HEK293 (cell line): ENCODE results near the gene CSNK1G2.

Experiments
- BCL11A ChIP-seq: fragments of 450-650 bp; formaldehyde crosslinking; IDR thresholded peaks from 2 replicates; pipeline ENCODE4 v1.5.1; 2016; ENCODE audit warnings: low read depth, missing biosample characterization, missing genetic modification characterization
- HOXD13 ChIP-seq: sonication (generic); formaldehyde crosslinking; IDR thresholded peaks from 2 replicates; pipeline ENCODE4 v1.8.0; 2022; ENCODE audit warnings: missing genetic modification reagents, borderline replicate concordance
- MYNN ChIP-seq: fragments of 450-650 bp; formaldehyde crosslinking; IDR thresholded peaks from 2 replicates; pipeline ENCODE4 v1.5.1; 2016; ENCODE audit warnings: missing biosample characterization, missing genetic modification characterization, borderline replicate concordance
- SETDB1 ChIP-seq: IDR thresholded peaks from one replicate; pipeline ENCODE4 v1.6.1; 2017; ENCODE audit warnings: mild to moderate bottlenecking, low read length, moderate library complexity, mixed read lengths; ENCODE audit not compliant: insufficient read length
- ZBTB21 ChIP-seq: fragments of 450-650 bp; formaldehyde crosslinking; IDR thresholded peaks from 2 replicates; pipeline ENCODE4 v1.5.1; 2017; ENCODE audit warnings: missing biosample characterization, missing genetic modification characterization
- ZBTB7A ChIP-seq: fragments of 450-650 bp; formaldehyde crosslinking; IDR thresholded peaks from 2 replicates; pipeline ENCODE4 v1.5.1; 2016; ENCODE audit warnings: low read depth, missing biosample characterization, missing genetic modification characterization
- ZNF133 ChIP-seq: fragments of 450-650 bp; formaldehyde crosslinking; IDR thresholded peaks from 2 replicates; pipeline ENCODE4 v1.5.1; 2016; ENCODE audit warnings: missing biosample characterization, missing genetic modification characterization
- ZNF146 ChIP-seq: fragments of 450-650 bp; formaldehyde crosslinking; IDR thresholded peaks from 2 replicates; pipeline ENCODE4 v1.5.1; 2016; ENCODE audit warnings: missing biosample characterization, missing genetic modification characterization
- ZNF157 ChIP-seq: fragments of 450-650 bp; formaldehyde crosslinking; IDR thresholded peaks from 2 replicates; pipeline ENCODE4 v1.5.1; 2016; ENCODE audit warnings: missing biosample characterization, missing genetic modification characterization
- ZNF169 ChIP-seq: fragments of 450-650 bp; formaldehyde crosslinking; IDR thresholded peaks from 2 replicates; pipeline ENCODE4 v1.5.1; 2016; ENCODE audit warnings: missing biosample characterization, missing genetic modification characterization
- ZNF211 ChIP-seq: fragments of 450-650 bp; formaldehyde crosslinking; IDR thresholded peaks from 2 replicates; pipeline ENCODE4 v1.5.1; 2016; ENCODE audit warnings: low read depth, missing biosample characterization, missing genetic modification characterization
- ZNF335 ChIP-seq: fragments of 450-650 bp; formaldehyde crosslinking; conservative IDR thresholded peaks from 2 replicates; pipeline ENCODE4 v1.5.1; 2016; ENCODE audit warnings: missing biosample characterization, missing genetic modification characterization
- ZNF433 ChIP-seq: fragments of 450-650 bp; formaldehyde crosslinking; IDR thresholded peaks from 2 replicates; pipeline ENCODE4 v1.5.1; 2016; ENCODE audit warnings: missing biosample characterization, missing genetic modification characterization, low read depth
- ZNF510 ChIP-seq: fragments of 450-650 bp; formaldehyde crosslinking; IDR thresholded peaks from 2 replicates; pipeline ENCODE4 v1.5.1; 2018; ENCODE audit warnings: mild to moderate bottlenecking, missing genetic modification characterization, missing biosample characterization; ENCODE audit not compliant: insufficient replicate concordance
- ZNF529 ChIP-seq: fragments of 450-650 bp; formaldehyde crosslinking; IDR thresholded peaks from 2 replicates; pipeline ENCODE4 v1.5.1; 2017; ENCODE audit warnings: missing genetic modification characterization, missing biosample characterization; ENCODE audit not compliant: insufficient replicate concordance
- ZNF530 ChIP-seq: fragments of 450-650 bp; formaldehyde crosslinking; IDR thresholded peaks from 2 replicates; pipeline ENCODE4 v1.5.1; 2016; ENCODE audit warnings: low read depth, missing biosample characterization, missing genetic modification characterization
- ZNF548 ChIP-seq: fragments of 450-650 bp; formaldehyde crosslinking; IDR thresholded peaks from 2 replicates; pipeline ENCODE4 v1.5.1; 2016; ENCODE audit warnings: missing biosample characterization, missing genetic modification characterization
- ZNF560 ChIP-seq: fragments of 450-650 bp; formaldehyde crosslinking; IDR thresholded peaks from 2 replicates; pipeline ENCODE4 v1.5.1; 2017; ENCODE audit warnings: missing biosample characterization, missing genetic modification characterization, borderline replicate concordance
- ZNF621 ChIP-seq: fragments of 450-650 bp; formaldehyde crosslinking; IDR thresholded peaks from 2 replicates; pipeline ENCODE4 v1.5.1; 2017; ENCODE audit warnings: missing biosample characterization, missing genetic modification characterization
- ZNF624 ChIP-seq: fragments of 450-650 bp; formaldehyde crosslinking; IDR thresholded peaks from 2 replicates; pipeline ENCODE4 v1.5.1; 2017; ENCODE audit warnings: missing biosample characterization, missing genetic modification characterization
- ZNF654 ChIP-seq: fragments of 450-650 bp; formaldehyde crosslinking; IDR thresholded peaks from 2 replicates; pipeline ENCODE4 v1.5.1; 2016; ENCODE audit warnings: low read depth, missing biosample characterization, missing genetic modification characterization
- ZNF670 ChIP-seq: fragments of 450-650 bp; formaldehyde crosslinking; IDR thresholded peaks from 2 replicates; pipeline ENCODE4 v1.5.1; 2016; ENCODE audit warnings: missing biosample characterization, missing genetic modification characterization, low read depth
- ZNF747 ChIP-seq: fragments of 450-650 bp; formaldehyde crosslinking; IDR thresholded peaks from 2 replicates; pipeline ENCODE4 v1.5.1; 2016; ENCODE audit warnings: missing biosample characterization, missing genetic modification characterization
- ZNF768 ChIP-seq: fragments of 450-650 bp; formaldehyde crosslinking; IDR thresholded peaks from 2 replicates; pipeline ENCODE4 v1.5.1; 2018; ENCODE audit warnings: missing biosample characterization, mild to moderate bottlenecking, missing genetic modification characterization
- ZNF830 ChIP-seq: fragments of 450-650 bp; IDR thresholded peaks from 2 replicates; pipeline ENCODE4 v1.5.0; 2018; ENCODE audit warnings: missing biosample characterization, missing genetic modification characterization, low read depth, mild to moderate bottlenecking, moderate library complexity
- ZNF837 ChIP-seq: fragments of 450-650 bp; formaldehyde crosslinking; IDR thresholded peaks from 2 replicates; pipeline ENCODE4 v1.5.1; 2016; ENCODE audit warnings: missing biosample characterization, missing genetic modification characterization
- ZNF843 ChIP-seq: fragments of 450-650 bp; formaldehyde crosslinking; IDR thresholded peaks from 2 replicates; pipeline ENCODE4 v1.5.1; 2016; ENCODE audit warnings: missing biosample characterization, missing genetic modification characterization
- TF ChIP-seq, protein P1 (sequence below): fragments of 450-650 bp; formaldehyde crosslinking; IDR thresholded peaks from 2 replicates; pipeline ENCODE4 v1.5.1; 2017; ENCODE audit warnings: missing biosample characterization, missing genetic modification characterization
- TF ChIP-seq, protein P2 (sequence below): fragments of 450-650 bp; formaldehyde crosslinking; conservative IDR thresholded peaks from 2 replicates; pipeline ENCODE4 v1.5.1; 2016; ENCODE audit warnings: low read depth, missing biosample characterization, missing genetic modification characterization
- TF ChIP-seq, protein P3 (sequence below): fragments of 450-650 bp; formaldehyde crosslinking; IDR thresholded peaks from 2 replicates; pipeline ENCODE4 v1.5.1; 2016; ENCODE audit warnings: missing biosample characterization, missing genetic modification characterization
- TF ChIP-seq, protein P4 (sequence below): fragments of 450-650 bp; formaldehyde crosslinking; IDR thresholded peaks from 2 replicates; pipeline ENCODE4 v1.5.1; 2016; ENCODE audit warnings: missing biosample characterization, missing genetic modification characterization, borderline replicate concordance

Gene CSNK1G2

DNA sequence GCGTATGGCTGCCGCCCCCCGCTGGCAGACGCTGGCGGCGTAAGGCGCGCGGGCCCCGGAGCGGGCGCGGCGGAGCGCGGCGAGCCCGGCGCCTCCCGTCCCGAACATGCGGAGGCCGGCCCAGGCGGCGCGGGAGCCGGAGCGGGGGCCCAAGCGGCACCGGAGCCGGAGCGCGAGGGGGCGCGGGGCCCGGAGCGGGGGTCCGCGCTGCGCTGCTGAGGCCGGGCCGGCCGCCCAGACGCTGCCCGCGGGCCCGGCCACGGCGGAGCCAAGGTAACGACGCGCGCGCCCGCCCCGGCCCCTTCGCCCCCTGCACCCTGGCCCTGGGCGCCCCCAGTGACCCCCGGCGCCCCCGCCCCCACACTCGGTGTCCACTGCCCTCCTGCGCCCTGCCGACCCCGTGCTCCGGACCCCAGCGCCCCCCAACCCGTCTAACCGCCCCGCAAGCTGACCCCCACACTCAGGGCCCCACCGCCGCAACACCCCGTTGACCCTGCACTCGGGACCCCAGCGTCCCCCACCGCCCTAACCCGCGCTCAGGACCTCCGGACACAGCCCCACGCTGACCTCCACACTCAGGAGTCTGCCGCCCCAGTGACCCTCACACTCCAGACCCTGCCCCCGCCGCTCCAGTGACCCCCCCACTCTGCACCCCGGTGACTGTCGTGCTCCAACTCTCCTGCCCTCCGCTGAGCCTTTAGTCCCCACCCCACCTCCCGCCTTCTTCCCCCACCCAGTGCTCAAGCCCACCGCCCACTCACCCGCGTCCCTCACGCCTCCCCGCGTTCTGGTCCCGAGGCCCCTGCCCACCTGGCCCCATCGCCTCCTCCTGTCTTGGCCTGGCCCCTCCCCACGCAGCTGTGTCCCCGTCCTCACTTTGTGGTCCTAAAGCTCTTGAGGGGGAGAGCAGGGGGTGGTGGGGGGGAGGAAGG lies at the start of gene CSNK1G2 (continued):
- TF ChIP-seq, protein P1, sequence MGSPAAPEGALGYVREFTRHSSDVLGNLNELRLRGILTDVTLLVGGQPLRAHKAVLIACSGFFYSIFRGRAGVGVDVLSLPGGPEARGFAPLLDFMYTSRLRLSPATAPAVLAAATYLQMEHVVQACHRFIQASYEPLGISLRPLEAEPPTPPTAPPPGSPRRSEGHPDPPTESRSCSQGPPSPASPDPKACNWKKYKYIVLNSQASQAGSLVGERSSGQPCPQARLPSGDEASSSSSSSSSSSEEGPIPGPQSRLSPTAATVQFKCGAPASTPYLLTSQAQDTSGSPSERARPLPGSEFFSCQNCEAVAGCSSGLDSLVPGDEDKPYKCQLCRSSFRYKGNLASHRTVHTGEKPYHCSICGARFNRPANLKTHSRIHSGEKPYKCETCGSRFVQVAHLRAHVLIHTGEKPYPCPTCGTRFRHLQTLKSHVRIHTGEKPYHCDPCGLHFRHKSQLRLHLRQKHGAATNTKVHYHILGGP (tag by site-specific recombination), result no peak
- TF ChIP-seq ZNF211 (tag by site-specific recombination) (no peak), ZNF747 (tag by site-specific recombination) (no peak), ZNF837 (tag by site-specific recombination) (no peak), ZNF548 (tag by site-specific recombination) (no peak), ZNF530 (tag by site-specific recombination) (no peak), ZBTB7A (tag by site-specific recombination) (peak; percentile 76), ZNF510 (tag by site-specific recombination) (no peak), ZNF830 (tag by site-specific recombination) (no peak), ZNF335 (tag by site-specific recombination) (no peak), ZNF670 (tag by site-specific recombination) (no peak), ZBTB21 (tag by site-specific recombination) (no peak), ZNF560 (tag by site-specific recombination) (no peak), ZNF621 (tag by site-specific recombination) (no peak), ZNF133 (tag by site-specific recombination) (no peak), ZNF624 (tag by site-specific recombination) (no peak), MYNN (tag by site-specific recombination) (no peak), ZNF654 (tag by site-specific recombination) (no peak), ZNF146 (tag by site-specific recombination) (0 out of 2 replicates have a peak, but pooled peaks have one; percentile 3), ZNF433 (tag by site-specific recombination) (no peak), ZNF768 (no peak), ZNF529 (tag by site-specific recombination) (no peak), ZNF169 (tag by site-specific recombination) (no peak), ZNF157 (no peak), BCL11A (tag by site-specific recombination) (0 out of 2 replicates have a peak, but pooled peaks have one; percentile 8), ZNF843 (tag by site-specific recombination) (no peak), HOXD13 (CRISPR knock-in tag) (no peak), SETDB1 (no peak)
- TF ChIP-seq, protein P2, sequence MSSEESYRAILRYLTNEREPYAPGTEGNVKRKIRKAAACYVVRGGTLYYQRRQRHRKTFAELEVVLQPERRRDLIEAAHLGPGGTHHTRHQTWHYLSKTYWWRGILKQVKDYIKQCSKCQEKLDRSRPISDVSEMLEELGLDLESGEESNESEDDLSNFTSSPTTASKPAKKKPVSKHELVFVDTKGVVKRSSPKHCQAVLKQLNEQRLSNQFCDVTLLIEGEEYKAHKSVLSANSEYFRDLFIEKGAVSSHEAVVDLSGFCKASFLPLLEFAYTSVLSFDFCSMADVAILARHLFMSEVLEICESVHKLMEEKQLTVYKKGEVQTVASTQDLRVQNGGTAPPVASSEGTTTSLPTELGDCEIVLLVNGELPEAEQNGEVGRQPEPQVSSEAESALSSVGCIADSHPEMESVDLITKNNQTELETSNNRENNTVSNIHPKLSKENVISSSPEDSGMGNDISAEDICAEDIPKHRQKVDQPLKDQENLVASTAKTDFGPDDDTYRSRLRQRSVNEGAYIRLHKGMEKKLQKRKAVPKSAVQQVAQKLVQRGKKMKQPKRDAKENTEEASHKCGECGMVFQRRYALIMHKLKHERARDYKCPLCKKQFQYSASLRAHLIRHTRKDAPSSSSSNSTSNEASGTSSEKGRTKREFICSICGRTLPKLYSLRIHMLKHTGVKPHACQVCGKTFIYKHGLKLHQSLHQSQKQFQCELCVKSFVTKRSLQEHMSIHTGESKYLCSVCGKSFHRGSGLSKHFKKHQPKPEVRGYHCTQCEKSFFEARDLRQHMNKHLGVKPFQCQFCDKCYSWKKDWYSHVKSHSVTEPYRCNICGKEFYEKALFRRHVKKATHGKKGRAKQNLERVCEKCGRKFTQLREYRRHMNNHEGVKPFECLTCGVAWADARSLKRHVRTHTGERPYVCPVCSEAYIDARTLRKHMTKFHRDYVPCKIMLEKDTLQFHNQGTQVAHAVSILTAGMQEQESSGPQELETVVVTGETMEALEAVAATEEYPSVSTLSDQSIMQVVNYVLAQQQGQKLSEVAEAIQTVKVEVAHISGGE (tag by site-specific recombination), result no peak
- TF ChIP-seq, protein P3, sequence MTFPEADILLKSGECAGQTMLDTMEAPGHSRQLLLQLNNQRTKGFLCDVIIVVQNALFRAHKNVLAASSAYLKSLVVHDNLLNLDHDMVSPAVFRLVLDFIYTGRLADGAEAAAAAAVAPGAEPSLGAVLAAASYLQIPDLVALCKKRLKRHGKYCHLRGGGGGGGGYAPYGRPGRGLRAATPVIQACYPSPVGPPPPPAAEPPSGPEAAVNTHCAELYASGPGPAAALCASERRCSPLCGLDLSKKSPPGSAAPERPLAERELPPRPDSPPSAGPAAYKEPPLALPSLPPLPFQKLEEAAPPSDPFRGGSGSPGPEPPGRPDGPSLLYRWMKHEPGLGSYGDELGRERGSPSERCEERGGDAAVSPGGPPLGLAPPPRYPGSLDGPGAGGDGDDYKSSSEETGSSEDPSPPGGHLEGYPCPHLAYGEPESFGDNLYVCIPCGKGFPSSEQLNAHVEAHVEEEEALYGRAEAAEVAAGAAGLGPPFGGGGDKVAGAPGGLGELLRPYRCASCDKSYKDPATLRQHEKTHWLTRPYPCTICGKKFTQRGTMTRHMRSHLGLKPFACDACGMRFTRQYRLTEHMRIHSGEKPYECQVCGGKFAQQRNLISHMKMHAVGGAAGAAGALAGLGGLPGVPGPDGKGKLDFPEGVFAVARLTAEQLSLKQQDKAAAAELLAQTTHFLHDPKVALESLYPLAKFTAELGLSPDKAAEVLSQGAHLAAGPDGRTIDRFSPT (tag by site-specific recombination), result no peak
- TF ChIP-seq, protein P4, sequence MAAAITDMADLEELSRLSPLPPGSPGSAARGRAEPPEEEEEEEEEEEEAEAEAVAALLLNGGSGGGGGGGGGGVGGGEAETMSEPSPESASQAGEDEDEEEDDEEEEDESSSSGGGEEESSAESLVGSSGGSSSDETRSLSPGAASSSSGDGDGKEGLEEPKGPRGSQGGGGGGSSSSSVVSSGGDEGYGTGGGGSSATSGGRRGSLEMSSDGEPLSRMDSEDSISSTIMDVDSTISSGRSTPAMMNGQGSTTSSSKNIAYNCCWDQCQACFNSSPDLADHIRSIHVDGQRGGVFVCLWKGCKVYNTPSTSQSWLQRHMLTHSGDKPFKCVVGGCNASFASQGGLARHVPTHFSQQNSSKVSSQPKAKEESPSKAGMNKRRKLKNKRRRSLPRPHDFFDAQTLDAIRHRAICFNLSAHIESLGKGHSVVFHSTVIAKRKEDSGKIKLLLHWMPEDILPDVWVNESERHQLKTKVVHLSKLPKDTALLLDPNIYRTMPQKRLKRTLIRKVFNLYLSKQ (tag by site-specific recombination), result 0 out of 2 replicates have a peak, but pooled peaks have one; percentile 9
